Measurements from ENCODE around the gene OST4.
A peak's percentile ranks its signal among the peaks of the same experiment; 100 is the strongest.
"Not testable (repeated sequence)": the region's sequence is repeated elsewhere in the genome, so short reads cannot be mapped to it uniquely, and the experiment has no call there.

Gene OST4

GRCh38 chr2:27071277-27071989, at the start of gene OST4:
OST4 (minus strand) TSS chr2:27071654.
- DNase-seq, result peak; percentile 97

- DNase-seq, result not testable (repeated sequence)
Measured at GRCh38 chr2:27119330-27119670, 47.8 kb upstream of the OST4 start.

- DNase-seq, result peak; percentile 23
Measured at GRCh38 chr2:27118525-27119329, 47.3 kb upstream of the OST4 start, which contains the start of gene CGREF1. CGREF1 (minus strand) TSS chr2:27119128; CDS start chr2:27104366, 14,762 bp downstream.

- no peak for DNase-seq
Measured at GRCh38 chr2:27117995-27118524, 46.6 kb upstream of the OST4 start.

GRCh38 chr2:27115519-27115918, 44.1 kb upstream of the OST4 start:
- DNase-seq, result no peak

- not testable (repeated sequence) for DNase-seq
Measured at GRCh38 chr2:27111392-27112078, 40.1 kb upstream of the OST4 start.

- DNase-seq, result not testable (repeated sequence)
Measured at GRCh38 chr2:27110603-27111352, 39.3 kb upstream of the OST4 start.

- DNase-seq, result no peak
Measured at GRCh38 chr2:27109083-27109482, 37.6 kb upstream of the OST4 start.

GRCh38 chr2:27108221-27108620, 36.8 kb upstream of the OST4 start:
- DNase-seq, result no peak

- no peak for DNase-seq
Measured at GRCh38 chr2:27105981-27106380, 34.5 kb upstream of the OST4 start.

- DNase-seq, result no peak
Measured at GRCh38 chr2:27102329-27102728, 30.9 kb upstream of the OST4 start.

- no peak for DNase-seq
Measured at GRCh38 chr2:27100036-27100435, 28.6 kb upstream of the OST4 start.

GRCh38 chr2:27099334-27099955, 28.0 kb upstream of the OST4 start:
- no peak for DNase-seq

GRCh38 chr2:27097341-27097740, 25.9 kb upstream of the OST4 start:
- DNase-seq, result no peak

GRCh38 chr2:27096748-27097297, 25.4 kb upstream of the OST4 start:
- DNase-seq, result no peak

- DNase-seq, result no peak
Measured at GRCh38 chr2:27095745-27096651, 24.5 kb upstream of the OST4 start.

GRCh38 chr2:27095427-27095744, 23.9 kb upstream of the OST4 start:
- DNase-seq, result no peak

GRCh38 chr2:27094353-27094984, 23.0 kb upstream of the OST4 start:
- DNase-seq, result no peak

- no peak for DNase-seq
Measured at GRCh38 chr2:27093430-27094352, 22.2 kb upstream of the OST4 start.

Measured in NCI-H345 (cell line).